ENCODE results near the gene PRG3.

- no peak for TF ChIP-seq EZH2 (IDR thresholded peaks at IDR 0.05; ENCODE audit: low read depth)
- TF ChIP-seq CTCF (conservative IDR thresholded peaks at IDR 0.05): no peak
Observed at GRCh38 chr11:57386178-57386940, 5.4 kb upstream of the PRG3 start.

All from PC-9 (cell line).